Ecto neural progenitor cell (in vitro differentiated cells): Measurements from ENCODE around the gene SLC25A21.
"Not testable (repeated sequence)": the region's sequence is repeated elsewhere in the genome, so short reads cannot be mapped to it uniquely, and the experiment has no call there.

Experiments used
- DNase-seq: peaks from one replicate; pipeline ENCODE4 v3.0.0-alpha.2; 2018; ENCODE audit warnings: low spot score

The SLC25A21 gene

DNA sequence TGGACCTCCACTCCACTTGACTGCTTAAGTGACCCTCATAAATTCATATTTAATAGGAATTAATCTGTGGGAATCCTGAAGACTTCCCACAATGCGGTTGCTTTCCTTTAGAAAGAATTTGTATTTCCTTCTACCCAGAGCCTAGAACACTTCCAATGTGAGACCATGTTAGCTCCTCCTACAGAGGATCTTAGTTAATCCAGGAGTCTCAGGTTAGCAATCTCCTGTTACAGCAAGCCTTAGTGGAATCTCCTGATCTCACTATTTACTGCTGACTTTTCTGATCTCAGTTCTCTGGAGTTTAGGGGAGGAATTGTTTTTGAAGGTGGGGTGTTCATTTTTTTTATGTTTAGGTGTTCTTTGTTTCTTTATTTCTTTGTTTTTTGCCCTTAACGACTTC, 186.0 kb downstream of the SLC25A21 start:
- no peak for DNase-seq

GRCh38 chr14:36981832-36982529, 190.4 kb downstream of the SLC25A21 start:
- no peak for DNase-seq

DNA sequence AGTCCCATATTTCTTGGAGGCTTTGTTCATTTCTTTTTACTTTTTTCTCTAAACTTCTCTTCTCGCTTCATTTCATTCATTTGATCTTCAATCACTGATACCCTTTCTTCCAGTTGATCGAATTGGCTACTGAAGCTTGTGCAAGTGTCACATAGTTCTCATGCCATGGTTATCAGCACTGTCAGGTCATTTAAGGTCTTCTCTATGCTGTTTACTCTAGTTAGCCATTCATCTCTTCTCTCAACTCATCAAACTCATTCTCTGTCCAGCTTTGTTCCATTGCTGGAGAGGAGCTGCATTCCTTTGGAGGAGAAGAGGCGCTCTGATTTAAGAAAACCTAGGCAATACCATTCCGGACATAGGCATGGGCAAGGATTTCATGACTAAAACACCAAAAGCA, 192.0 kb downstream of the SLC25A21 start:
- not testable (repeated sequence) for DNase-seq

DNA sequence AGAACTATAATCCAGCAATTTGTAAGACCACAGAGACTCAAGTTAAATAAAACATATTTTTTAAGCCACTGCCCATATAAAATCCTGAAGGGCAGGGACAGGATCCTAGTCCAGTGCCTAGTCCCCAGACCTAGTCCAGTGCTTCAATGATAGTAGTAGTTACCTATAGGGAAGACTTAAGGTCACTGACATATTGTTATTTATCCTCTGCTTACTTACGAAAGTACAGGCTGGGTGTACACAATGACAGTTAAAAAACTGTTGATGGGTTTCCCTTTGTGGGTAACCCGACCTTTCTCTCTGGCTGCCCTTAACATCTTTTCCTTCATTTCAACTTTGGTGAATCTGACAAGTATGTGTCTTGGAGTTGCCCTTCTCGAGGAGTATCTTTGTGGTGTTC, 192.5 kb downstream of the SLC25A21 start:
- DNase-seq = no peak

DNA sequence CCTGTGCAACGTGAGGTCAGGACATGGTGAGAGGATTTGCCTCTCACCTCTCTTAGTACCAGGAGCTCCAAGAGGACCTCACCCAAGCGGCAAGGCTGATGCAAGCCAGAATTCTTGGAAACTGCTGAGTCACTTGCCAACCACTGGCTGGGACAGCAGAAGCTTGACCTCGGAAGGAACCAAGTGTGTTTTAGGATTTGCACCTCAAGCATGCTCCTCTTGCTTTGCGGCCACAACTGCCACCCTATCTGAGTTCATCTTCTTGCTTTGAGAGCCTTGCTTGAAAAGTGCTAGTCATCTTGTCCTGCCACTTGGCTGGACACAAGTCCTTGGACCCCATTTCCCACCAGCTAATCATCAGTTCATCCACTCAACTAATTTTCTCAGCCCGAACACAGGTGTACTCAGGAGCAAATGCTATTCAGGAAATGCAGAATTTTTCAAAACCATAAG, 195.8 kb downstream of the SLC25A21 start:
- no peak for DNase-seq

GRCh38 chr14:36975834-36976233, 196.6 kb downstream of the SLC25A21 start:
- DNase-seq = no peak

DNA sequence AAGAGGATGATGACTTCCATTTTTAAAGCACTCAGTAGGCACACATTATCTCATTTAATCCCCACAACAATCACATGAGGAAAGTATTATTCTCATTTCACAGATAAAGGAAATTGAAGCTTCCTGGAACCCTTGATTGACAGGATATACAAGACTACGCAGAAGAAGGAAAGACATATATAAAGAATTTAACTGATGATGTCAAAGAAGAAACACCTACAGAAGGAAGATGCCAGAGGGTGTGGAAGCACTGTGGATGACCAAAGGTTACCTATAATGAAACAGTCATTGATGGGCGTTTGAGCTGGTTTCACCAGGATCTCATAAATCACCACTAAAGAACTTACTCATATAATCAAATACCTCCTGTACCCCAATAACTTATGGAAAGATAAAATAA, 197.4 kb downstream of the SLC25A21 start:
- DNase-seq = no peak

- DNase-seq = no peak
These were observed 198.5 kb downstream of the SLC25A21 start for GRCh38 chr14:36973806-36974442.

GRCh38 chr14:36971263-36971855, 201.0 kb downstream of the SLC25A21 start:
- no peak for DNase-seq

GRCh38 chr14:36967892-36968555, 204.4 kb downstream of the SLC25A21 start:
- no peak for DNase-seq

- DNase-seq = no peak
These were observed 216.4 kb downstream of the SLC25A21 start for GRCh38 chr14:36955967-36956366.

DNA sequence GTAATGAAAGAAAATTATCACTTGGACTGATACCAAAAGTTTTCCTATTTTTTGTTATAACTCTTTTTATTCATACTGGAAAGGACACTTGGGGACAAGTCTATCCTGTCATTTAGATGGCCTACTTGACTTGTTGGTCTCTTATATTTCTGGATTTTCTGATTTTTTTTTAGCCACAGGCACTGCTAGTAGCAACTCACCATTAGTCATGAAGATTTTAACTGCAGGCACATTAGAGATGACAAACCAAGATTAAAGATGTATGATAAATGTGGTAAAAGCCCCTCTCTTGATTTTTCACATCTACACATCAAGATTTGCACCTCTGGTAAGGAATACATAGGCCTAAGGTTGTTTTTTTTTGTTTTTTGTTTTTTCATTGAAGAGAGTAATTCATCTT, 217.0 kb downstream of the SLC25A21 start:
- no peak for DNase-seq

DNA sequence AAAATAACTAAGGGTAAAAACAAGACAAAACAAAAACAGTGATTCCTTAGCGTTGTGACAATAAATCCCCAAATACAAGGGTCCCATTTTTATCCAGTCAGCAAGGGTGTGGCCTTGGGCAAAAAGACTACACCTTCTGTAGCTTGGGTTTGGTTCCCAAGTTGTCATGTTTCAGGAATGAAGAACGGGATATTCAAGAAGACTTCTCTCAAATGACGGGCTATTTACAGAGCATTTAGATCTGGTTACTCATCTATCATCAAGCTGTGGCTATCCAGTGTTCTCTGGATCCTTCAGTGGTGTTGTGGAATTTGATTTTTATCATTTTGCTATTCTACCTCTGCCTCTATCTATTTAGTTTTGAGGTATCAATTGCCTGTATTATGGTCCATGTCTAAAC, 219.7 kb downstream of the SLC25A21 start:
- no peak for DNase-seq

- DNase-seq = no peak
These were observed 221.0 kb downstream of the SLC25A21 start for GRCh38 chr14:36951380-36951911.

- no peak for DNase-seq
These were observed 221.6 kb downstream of the SLC25A21 start for GRCh38 chr14:36950812-36951211.

GRCh38 chr14:36949371-36949770, 223.0 kb downstream of the SLC25A21 start:
- no peak for DNase-seq

GRCh38 chr14:36948157-36948859, 224.1 kb downstream of the SLC25A21 start:
- DNase-seq = no peak

- no peak for DNase-seq
These were observed 225.0 kb downstream of the SLC25A21 start for GRCh38 chr14:36947362-36947761.

DNA sequence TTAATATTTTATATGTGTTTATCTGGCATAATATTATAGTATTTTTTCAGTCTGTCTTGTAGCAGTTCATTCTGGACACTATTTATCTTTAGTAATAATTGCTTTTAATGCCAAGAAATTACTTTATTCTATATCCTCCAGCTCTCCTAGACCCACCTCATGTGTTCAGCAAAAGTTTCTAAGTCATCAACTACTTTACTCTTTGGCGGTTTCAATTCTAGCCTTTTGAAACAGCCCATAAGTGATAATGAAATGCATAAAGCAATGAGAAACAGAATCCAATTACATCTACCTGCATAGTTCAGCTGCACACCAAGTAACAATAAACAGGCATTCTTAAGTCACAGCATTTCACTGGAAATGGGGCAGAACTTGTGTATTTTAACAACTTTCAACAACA, 225.5 kb downstream of the SLC25A21 start:
- DNase-seq = no peak

DNA sequence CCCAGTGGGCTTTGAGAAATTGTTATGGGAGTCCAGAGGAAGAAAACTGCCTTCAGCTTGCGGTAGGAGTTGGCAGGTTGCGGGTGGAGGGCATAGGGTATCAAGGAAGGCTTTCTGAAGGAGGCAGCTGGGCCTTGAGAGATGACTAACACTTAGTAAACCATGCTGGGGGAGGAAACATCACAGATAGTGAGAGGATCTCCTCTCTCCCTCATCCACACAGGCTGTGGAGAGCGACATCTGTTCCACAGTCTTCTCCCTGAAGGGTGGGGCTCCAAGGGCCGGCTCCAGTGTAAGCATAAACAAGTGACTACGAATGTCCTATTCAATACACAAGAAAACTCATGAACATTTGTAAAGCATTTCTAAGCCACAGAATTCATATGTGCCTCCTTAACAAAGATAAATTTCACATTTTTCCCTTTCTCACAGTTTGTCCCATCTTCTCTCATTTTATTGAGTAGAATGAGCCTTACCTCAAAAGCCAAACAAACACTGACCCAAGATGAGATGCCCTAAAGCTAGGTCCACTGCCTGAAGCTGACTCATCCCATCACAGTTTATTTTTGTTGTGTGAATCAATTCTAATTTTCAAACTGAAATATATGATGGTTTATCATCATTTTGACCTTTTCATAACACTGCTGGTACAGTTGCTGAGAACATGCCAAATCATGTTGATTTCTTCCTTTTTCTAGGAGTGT, 227.9 kb downstream of the SLC25A21 start:
- DNase-seq = no peak

DNA sequence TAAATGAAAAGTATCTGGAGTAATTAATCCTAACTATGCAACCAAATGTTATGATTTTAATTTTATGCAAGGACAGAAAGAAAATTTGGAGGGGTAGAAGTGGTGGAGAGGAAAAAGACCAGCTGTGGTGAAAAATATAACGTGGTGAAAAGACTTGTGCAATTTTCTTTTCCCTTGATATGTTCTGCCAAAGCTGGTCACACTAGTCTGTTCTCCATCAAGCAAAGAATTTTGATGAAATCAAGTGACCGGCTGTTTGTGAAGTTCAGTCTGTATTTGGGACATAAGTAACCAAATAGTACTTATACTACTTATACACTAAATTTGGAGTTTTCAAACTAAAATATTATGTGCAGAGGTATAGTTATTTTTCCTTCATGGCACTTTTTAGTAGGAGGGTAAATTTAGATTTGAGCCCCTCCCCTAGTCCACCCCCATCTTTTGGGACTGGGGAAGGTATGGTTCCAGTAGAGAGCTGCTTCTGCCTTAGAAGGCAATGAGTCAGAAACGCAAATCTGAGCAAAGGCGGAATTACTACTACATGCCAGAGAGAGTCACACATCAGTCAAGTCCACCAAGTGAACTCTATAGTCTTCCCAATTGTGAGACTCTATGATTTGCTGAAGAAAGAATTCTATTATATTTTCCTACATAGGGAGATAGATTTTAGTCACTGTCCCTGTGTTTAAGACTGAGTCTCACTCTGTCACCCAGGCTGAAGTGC, 229.7 kb downstream of the SLC25A21 start:
- DNase-seq = no peak
